K562 (cell line): ENCODE results near the gene GPX6. TPM values are rescaled to one million over a fixed set of nuclear protein-coding genes. Genes with fewer than 3 reads are reported as not detected.

Experiments
- ATAC-seq: fragments of 200-7000 bp; cut with Tn5 transposase; 3 replicates; pipeline ENCODE4 v1.9.1; 2020; ENCODE audit warnings: moderate library complexity
- BruUV-seq: library from RNA; stranded (reverse); fragments of 400-500 nt; replicated peaks from 2 replicates; lab custom pipeline; 2021; lab: Mats Ljungman, UMichigan
- CTCF ChIA-PET: fragments of 300-600 bp; formaldehyde crosslinking; extraction: SDS; loops from one replicate; lab custom pipeline; 2021; ENCODE audit warnings: low intra/inter-chr PET ratio; lab: Yijun Ruan, JAX
- POLR2A ChIA-PET: fragments of 300-600, 350-650 bp; sonication (Branson Sonifier 250); formaldehyde crosslinking; extraction: SDS; loops from one replicate; lab custom pipeline; 2021; ENCODE audit warnings: antibody characterized with exemption, inconsistent platforms; lab: Yijun Ruan, JAX
- DNase-seq, 4 experiments: peaks; one replicate each; pipeline versions ENCODE4 v3.0.0 to v3.0.0-alpha.2; 2011 to 2018; ENCODE audit warnings: low spot score in 3 of 4, mixed read lengths in 3 of 4; ENCODE audit errors: extremely low read depth in 1 of 4
- FAIRE-seq: peaks from 2 replicates; lab custom pipeline; 2011; peaks lifted over from hg19 to GRCh38; lab: Jason Lieb, UNC
- H2AFZ ChIP-seq: 2 replicates; pipeline ENCODE4 v1.6.0; 2011; ENCODE audit warnings: low read depth, low read length, control low read depth, inconsistent platforms
- H3K27ac ChIP-seq: fragments of 200-600 bp; 3 replicates; pipeline ENCODE4 v1.8.0; 2011; ENCODE audit warnings: low read depth, mild to moderate bottlenecking, control low read depth, inconsistent platforms, low read length, moderate library complexity, mixed read lengths; ENCODE audit errors: extremely low read depth
- H3K27me3 ChIP-seq, 2 experiments: fragments of 300-600 bp in 1 of 2; 2 replicates in 1 of 2; 3 replicates in 1 of 2; pipeline versions ENCODE4 v1.6.0 to v1.8.0; 2011; ENCODE audit warnings: inconsistent platforms in 2 of 2, low read length in 2 of 2, mild to moderate bottlenecking in 1 of 2, mixed read lengths in 1 of 2, moderate library complexity in 1 of 2; ENCODE audit not compliant: control insufficient read depth in 2 of 2, insufficient read depth in 2 of 2
- H3K36me3 ChIP-seq: fragments of 300-600 bp; 3 replicates; pipeline ENCODE4 v1.8.0; 2011; ENCODE audit warnings: mild to moderate bottlenecking, low read length, inconsistent platforms; ENCODE audit not compliant: control insufficient read depth, insufficient read depth
- H3K4me1 ChIP-seq, 2 experiments: fragments of 200-600 bp in 1 of 2; replicated peaks in 1 of 2; 2 replicates in 1 of 2; 3 replicates in 1 of 2; pipeline versions ENCODE4 v1.5.1 to v1.8.0; 2011; ENCODE audit warnings: inconsistent platforms in 2 of 2, low read length in 2 of 2, mild to moderate bottlenecking in 1 of 2, mixed read lengths in 1 of 2, moderate library complexity in 1 of 2; ENCODE audit not compliant: control insufficient read depth in 2 of 2, insufficient read depth in 2 of 2
- H3K4me2 ChIP-seq: 2 replicates; pipeline ENCODE4 v1.6.1; 2011; ENCODE audit warnings: low read length, control low read depth, inconsistent platforms, mixed read lengths; ENCODE audit not compliant: insufficient read depth
- H3K4me3 ChIP-seq: fragments of 200-600 bp; sonication (generic), shearing (Covaris generic); 2 replicates; pipeline ENCODE4 v1.5.1; 2016; ENCODE audit warnings: control low read depth, inconsistent platforms
- H3K79me2 ChIP-seq: fragments of 200-600 bp; 3 replicates; pipeline ENCODE4 v1.8.0; 2011; ENCODE audit warnings: low read length, inconsistent platforms; ENCODE audit not compliant: control insufficient read depth, insufficient read depth
- H3K9ac ChIP-seq, 2 experiments: 2 replicates each; pipeline versions ENCODE4 v1.6.0 to v1.6.1; 2011; ENCODE audit warnings: low read depth in 2 of 2, low read length in 2 of 2, control low read depth in 1 of 2, inconsistent platforms in 1 of 2, mild to moderate bottlenecking in 1 of 2, mixed read lengths in 1 of 2; ENCODE audit not compliant: insufficient read depth in 1 of 2
- H3K9me1 ChIP-seq: one replicate; pipeline ENCODE4 v1.6.0; 2011; ENCODE audit warnings: inconsistent platforms, mild to moderate bottlenecking, low read length, moderate library complexity; ENCODE audit not compliant: control insufficient read depth, insufficient read depth
- H3K9me3 ChIP-seq: replicated peaks from 2 replicates; pipeline ENCODE4 v1.5.1; 2011; ENCODE audit warnings: low read depth, low read length, inconsistent platforms; ENCODE audit not compliant: control insufficient read depth, insufficient read depth
- H4K20me1 ChIP-seq: replicated peaks from 2 replicates; pipeline ENCODE4 v1.6.1; 2011; ENCODE audit warnings: low read length, inconsistent platforms, mixed read lengths; ENCODE audit not compliant: control insufficient read depth, insufficient read depth
- BRCA1 ChIP-seq, 2 experiments: fragments of 450-650 bp in 1 of 2; sonication (generic) in 1 of 2; formaldehyde crosslinking in 1 of 2; IDR thresholded peaks; 2 replicates each; pipeline versions ENCODE4 v1.5.0 to v1.6.1; 2017 to 2020; ENCODE audit warnings: mild to moderate bottlenecking in 1 of 2, missing genetic modification reagents in 1 of 2
- CBX8 ChIP-seq: fragments of 200-600 bp; sonication (generic); IDR thresholded peaks from 2 replicates; pipeline ENCODE4 v1.6.1; 2012; ENCODE audit warnings: borderline replicate concordance, mixed run types, low read depth, mild to moderate bottlenecking, moderate library complexity, mixed read lengths, low read length, control low read depth, inconsistent platforms; ENCODE audit not compliant: poor library complexity, severe bottlenecking; ENCODE audit errors: extremely low read depth
- DPF2 ChIP-seq: fragments of 450-650 bp; IDR thresholded peaks from 2 replicates; pipeline ENCODE4 v1.6.1; 2016
- EP300 ChIP-seq: IDR thresholded peaks from 2 replicates; pipeline ENCODE4 v1.6.1; 2012; ENCODE audit warnings: low read length, improper control_type of control experiment
- PRPF4 ChIP-seq: fragments of 200-400 bp; formaldehyde crosslinking; IDR thresholded peaks from one replicate; pipeline ENCODE4 v1.6.1; 2017; ENCODE audit warnings: low read length, low read depth, mild to moderate bottlenecking; ENCODE audit not compliant: insufficient read depth, poor library complexity, severe bottlenecking
- TAL1 ChIP-seq: fragments of 450-650 bp; IDR thresholded peaks from 2 replicates; pipeline ENCODE4 v1.6.1; 2016; ENCODE audit warnings: mild to moderate bottlenecking
- TBP ChIP-seq: optimal IDR thresholded peaks from 2 replicates; pipeline ENCODE3; 2011; ENCODE audit warnings: low read depth, low read length, improper control_type of control experiment
- ZFP36 ChIP-seq: fragments of 150-350 bp; IDR thresholded peaks from 2 replicates; pipeline ENCODE4 v1.6.1; 2018; ENCODE audit warnings: low read length, low read depth; ENCODE audit not compliant: partially characterized antibody
- ZKSCAN1 ChIP-seq: fragments of 150-350 bp; IDR thresholded peaks from 2 replicates; pipeline ENCODE4 v1.6.1; 2016; ENCODE audit warnings: low read depth, low read length
- ZNF12 ChIP-seq: sonication (generic); formaldehyde crosslinking; IDR thresholded peaks from 2 replicates; pipeline ENCODE4 v1.4.0; 2020; ENCODE audit warnings: mild to moderate bottlenecking, missing genetic modification reagents
- ZNF224 ChIP-seq: sonication (generic); formaldehyde crosslinking; IDR thresholded peaks from 2 replicates; pipeline ENCODE4 v1.8.0; 2022; ENCODE audit warnings: mild to moderate bottlenecking, missing genetic modification reagents
- ZNF830 ChIP-seq: fragments of 250-450 bp; sonication (Bioruptor Pico); IDR thresholded peaks from 2 replicates; pipeline ENCODE4 v1.5.0; 2021; ENCODE audit warnings: mild to moderate bottlenecking
- ZSCAN29 ChIP-seq: fragments of 450-650 bp; IDR thresholded peaks from 2 replicates; pipeline ENCODE4 v1.6.1; 2017
- WGBS: fragments of 100-300 bp; shearing (Covaris generic); methylation state at CpG from one replicate; pipeline ENCODE4 v1.1.6; 2016; ENCODE audit warnings: low coverage, mixed read lengths; ENCODE audit not compliant: insufficient coverage; ENCODE audit errors: missing lambda C conversion rate; 5-methylcytosine and 5-hydroxymethylcytosine counted together
- in situ Hi-C: fragments of 300-500 bp; cut with MboI; formaldehyde crosslinking; loops from 4 replicates; pipeline ENCODE4 v1.15.0; 2018; ENCODE audit warnings: inconsistent platforms, mixed read lengths
- intact Hi-C: fragments of 100-400 bp; cut with micrococcal nuclease; formaldehyde crosslinking; loops from 2 replicates; pipeline ENCODE4 v1.14.2; 2022
- polyA plus RNA-seq, 8 experiments: library from polyadenylated mRNA; depleted of rRNA in 4 of 8; stranded (reverse) in 5 of 8; unstranded in 3 of 8; fragments of >200 nt; fragmentation: Nextera tagmentation in 2 of 8; fragmentation: Illumina TruSeq in 1 of 8; extraction: Ambion mirVana in 2 of 8; extraction: Trizol in 1 of 8; gene quantifications; 2 replicates each; pipeline versions ENCODE4 v1.2.1 to v1.2.3, GENCODE V29; 2011 to 2014; ENCODE audit warnings: inconsistent platforms in 1 of 8, missing spikeins in 1 of 8
- total RNA-seq, 7 experiments: library from RNA; depleted of rRNA in 6 of 7; stranded (reverse); fragments of >200 nt in 6 of 7; fragmentation: Illumina TruSeq in 2 of 7; extraction: Trizol in 2 of 7; gene quantifications; 2 replicates each; pipeline versions ENCODE4 v1.2.1 to v1.2.3, GENCODE V29; 2011 to 2021; ENCODE audit warnings: low replicate concordance in 1 of 7
- TF ChIP-seq, protein P1 (sequence below), 3 experiments: fragments of 200-800 bp in 1 of 3; fragments of 250-450 bp in 1 of 3; fragments of 450-650 bp in 1 of 3; sonication (Bioruptor Pico) in 1 of 3; sonication (Bioruptor generic) in 1 of 3; formaldehyde crosslinking in 1 of 3; IDR thresholded peaks; 2 replicates each; pipeline versions ENCODE4 v1.6.1 to v1.8.0; 2016 to 2022; ENCODE audit warnings: mild to moderate bottlenecking in 2 of 3, missing genetic modification characterization in 2 of 3, missing compliant biosample characterization in 1 of 3, moderate library complexity in 1 of 3
- TF ChIP-seq, protein P2 (sequence below): fragments of 450-650 bp; IDR thresholded peaks from 2 replicates; pipeline ENCODE4 v1.7.1; 2018; ENCODE audit warnings: mild to moderate bottlenecking, low read depth; ENCODE audit not compliant: partially characterized antibody

Gene GPX6
- total and polyA plus RNA-seq, 9 of the 15 experiments (the other 6 are each of a cell fraction or from before 2014, with no cell fraction given): not detected

DNA sequence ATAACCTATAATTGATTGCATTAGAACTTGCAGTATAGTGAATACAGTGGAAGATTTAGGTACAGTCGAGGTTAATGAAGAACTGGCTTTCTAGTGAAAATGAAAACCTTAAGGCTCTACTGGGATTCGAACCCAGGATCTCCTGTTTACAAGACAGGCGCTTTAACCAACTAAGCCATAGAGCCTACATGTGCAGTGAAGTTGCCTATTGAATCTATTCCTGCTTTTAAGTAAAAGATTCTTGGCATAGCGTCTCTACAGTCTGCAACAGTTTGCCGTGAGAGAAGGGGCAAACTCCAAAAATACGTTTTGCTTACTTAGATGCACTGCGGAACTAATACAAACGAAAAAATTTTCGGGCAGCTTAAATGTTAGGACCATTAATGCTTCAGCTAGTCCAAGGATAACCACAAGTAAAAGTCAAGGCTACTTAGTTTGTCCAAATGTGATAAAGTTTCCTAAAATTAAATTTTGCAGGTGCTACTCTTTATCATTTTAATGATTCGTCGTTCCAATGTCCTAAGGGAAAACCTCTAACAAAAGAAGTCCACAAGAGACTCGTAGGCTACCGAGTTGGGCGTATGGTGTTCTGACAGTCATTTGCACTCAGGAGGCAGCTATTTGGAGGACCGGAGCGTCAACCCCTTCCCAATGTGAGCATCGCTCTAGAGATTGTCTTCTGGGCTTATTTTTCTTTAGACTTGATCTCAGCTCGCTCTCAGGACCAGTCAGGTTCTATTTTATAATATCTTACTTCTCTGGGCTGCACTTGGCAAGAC is 41.0 kb downstream of the GPX6 start:
- FAIRE-seq (peak; percentile 79), DNase-seq (peak; percentile 64 to 93 (median 76)), ATAC-seq (peak; percentile 96)
- peak overlapping the region; percentile 2; the same call in 1 of the 3 replicates for H3K27ac ChIP-seq
- no peaks in the 10 kb centered on the region for H3K27me3 ChIP-seq
- ChIA-PET POLR2A (interaction anchor here (0.5 to 4.9 kb wide), 7 partner anchors 14 to 582 kb away, joined by 3 to 36 read pairs (median 3); a partner anchor contains a TSS), CTCF (no interaction called here)
- H3K4me2 ChIP-seq: peak overlapping the region; percentile 85
- no peaks in the 10 kb centered on the region for H3K9me3 ChIP-seq
- intact Hi-C loops: loop anchor here (2.0 kb wide), 2 partner anchors 68 to 76 kb away; partner anchors contain the start of gene ZSCAN12
- no peaks in the 10 kb centered on the region for H3K9me1 ChIP-seq
- H3K9ac ChIP-seq: peak overlapping the region; percentile 58 to 80; a peak in 3 of 4 replicates
- H3K4me1 ChIP-seq: no peaks in the 10 kb centered on the region; a peak in 2 of 5 replicates
- H2AFZ ChIP-seq: peak overlapping the region; percentile 86
- TSS peak; percentile 98 for BruUV-seq
- peak overlapping the region; percentile 55 for H3K4me3 ChIP-seq
- no peaks in the 10 kb centered on the region for H3K36me3 ChIP-seq
- under 1% methylated on average over 18 of the region's 18 CpGs for WGBS
- no peaks in the 10 kb centered on the region for H3K79me2 ChIP-seq
- H4K20me1 ChIP-seq: no peaks in the 10 kb centered on the region
- in situ Hi-C loops: no loop called here
- TF ChIP-seq BRCA1 (IDR thresholded peaks at IDR 0.05) (no peak), BRCA1 (CRISPR knock-in tag; IDR thresholded peaks at IDR 0.05) (no peak), ZNF830 (CRISPR knock-in tag) (0 out of 2 replicates have a peak, but pooled peaks have one; percentile 61), PRPF4 (no peak), TAL1 (peak; percentile 13; the same call in 1 of the 2 replicates), TBP (peak; percentile 100), ZSCAN29 (peak; percentile 87), CBX8 (no peak), ZNF224 (CRISPR knock-in tag) (no peak), ZNF12 (no peak), DPF2 (peak; percentile 40; the same call in 1 of the 2 replicates), EP300 (peak; percentile 87), ZFP36 (peak; percentile 49), ZKSCAN1 (peak; percentile 78; the same call in 1 of the 2 replicates)
- TF ChIP-seq, protein P1, sequence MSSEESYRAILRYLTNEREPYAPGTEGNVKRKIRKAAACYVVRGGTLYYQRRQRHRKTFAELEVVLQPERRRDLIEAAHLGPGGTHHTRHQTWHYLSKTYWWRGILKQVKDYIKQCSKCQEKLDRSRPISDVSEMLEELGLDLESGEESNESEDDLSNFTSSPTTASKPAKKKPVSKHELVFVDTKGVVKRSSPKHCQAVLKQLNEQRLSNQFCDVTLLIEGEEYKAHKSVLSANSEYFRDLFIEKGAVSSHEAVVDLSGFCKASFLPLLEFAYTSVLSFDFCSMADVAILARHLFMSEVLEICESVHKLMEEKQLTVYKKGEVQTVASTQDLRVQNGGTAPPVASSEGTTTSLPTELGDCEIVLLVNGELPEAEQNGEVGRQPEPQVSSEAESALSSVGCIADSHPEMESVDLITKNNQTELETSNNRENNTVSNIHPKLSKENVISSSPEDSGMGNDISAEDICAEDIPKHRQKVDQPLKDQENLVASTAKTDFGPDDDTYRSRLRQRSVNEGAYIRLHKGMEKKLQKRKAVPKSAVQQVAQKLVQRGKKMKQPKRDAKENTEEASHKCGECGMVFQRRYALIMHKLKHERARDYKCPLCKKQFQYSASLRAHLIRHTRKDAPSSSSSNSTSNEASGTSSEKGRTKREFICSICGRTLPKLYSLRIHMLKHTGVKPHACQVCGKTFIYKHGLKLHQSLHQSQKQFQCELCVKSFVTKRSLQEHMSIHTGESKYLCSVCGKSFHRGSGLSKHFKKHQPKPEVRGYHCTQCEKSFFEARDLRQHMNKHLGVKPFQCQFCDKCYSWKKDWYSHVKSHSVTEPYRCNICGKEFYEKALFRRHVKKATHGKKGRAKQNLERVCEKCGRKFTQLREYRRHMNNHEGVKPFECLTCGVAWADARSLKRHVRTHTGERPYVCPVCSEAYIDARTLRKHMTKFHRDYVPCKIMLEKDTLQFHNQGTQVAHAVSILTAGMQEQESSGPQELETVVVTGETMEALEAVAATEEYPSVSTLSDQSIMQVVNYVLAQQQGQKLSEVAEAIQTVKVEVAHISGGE (CRISPR knock-in tag; IDR thresholded peaks at IDR 0.05): no peak
- TF ChIP-seq, protein P2, sequence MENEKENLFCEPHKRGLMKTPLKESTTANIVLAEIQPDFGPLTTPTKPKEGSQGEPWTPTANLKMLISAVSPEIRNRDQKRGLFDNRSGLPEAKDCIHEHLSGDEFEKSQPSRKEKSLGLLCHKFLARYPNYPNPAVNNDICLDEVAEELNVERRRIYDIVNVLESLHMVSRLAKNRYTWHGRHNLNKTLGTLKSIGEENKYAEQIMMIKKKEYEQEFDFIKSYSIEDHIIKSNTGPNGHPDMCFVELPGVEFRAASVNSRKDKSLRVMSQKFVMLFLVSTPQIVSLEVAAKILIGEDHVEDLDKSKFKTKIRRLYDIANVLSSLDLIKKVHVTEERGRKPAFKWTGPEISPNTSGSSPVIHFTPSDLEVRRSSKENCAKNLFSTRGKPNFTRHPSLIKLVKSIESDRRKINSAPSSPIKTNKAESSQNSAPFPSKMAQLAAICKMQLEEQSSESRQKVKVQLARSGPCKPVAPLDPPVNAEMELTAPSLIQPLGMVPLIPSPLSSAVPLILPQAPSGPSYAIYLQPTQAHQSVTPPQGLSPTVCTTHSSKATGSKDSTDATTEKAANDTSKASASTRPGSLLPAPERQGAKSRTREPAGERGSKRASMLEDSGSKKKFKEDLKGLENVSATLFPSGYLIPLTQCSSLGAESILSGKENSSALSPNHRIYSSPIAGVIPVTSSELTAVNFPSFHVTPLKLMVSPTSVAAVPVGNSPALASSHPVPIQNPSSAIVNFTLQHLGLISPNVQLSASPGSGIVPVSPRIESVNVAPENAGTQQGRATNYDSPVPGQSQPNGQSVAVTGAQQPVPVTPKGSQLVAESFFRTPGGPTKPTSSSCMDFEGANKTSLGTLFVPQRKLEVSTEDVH: peak; percentile 82
